Esophagus squamous epithelium (tissue), 4 donors: ENCODE results near the gene DDR2.
"Not testable (repeated sequence)": the region's sequence is repeated elsewhere in the genome, so short reads cannot be mapped to it uniquely, and the experiment has no call there.

Source experiments
- CTCF ChIP-seq, 6 experiments: fragments of 450-650 bp in 4 of 6; fragments of 200-600 bp in 2 of 6; sonication (generic) in 2 of 6; IDR thresholded peaks; one replicate each; pipeline ENCODE4 v1.5.1; 2016 to 2019; ENCODE audit warnings: antibody characterized with exemption in 6 of 6, mild to moderate bottlenecking in 4 of 6, moderate library complexity in 4 of 6
- POLR2A ChIP-seq, 4 donors: fragments of 450-650 bp; IDR thresholded peaks; one replicate each; pipeline ENCODE4 v1.6.1; 2017; ENCODE audit warnings: antibody characterized with exemption in 4 of 4, mild to moderate bottlenecking in 4 of 4, moderate library complexity in 3 of 4

- TF ChIP-seq CTCF, POLR2A (IDR thresholded peaks at IDR 0.05): not testable (repeated sequence)
Observed at GRCh38 chr1:162788783-162789182, 156.5 kb downstream of the DDR2 start.
